OCI-LY7 (cell line): ENCODE results near the gene STAT2.

Experiments
- CTCF ChIP-seq: fragments of 200-600 bp; sonication (generic); conservative IDR thresholded peaks from 2 replicates; pipeline ENCODE4 v1.5.1; 2014; ENCODE audit warnings: mild to moderate bottlenecking, antibody characterized with exemption, low read length, moderate library complexity, mixed read lengths
- EZH2phosphoT487 ChIP-seq: fragments of 200-600 bp; sonication (generic); IDR thresholded peaks from 2 replicates; pipeline ENCODE4 v1.6.1; 2018; ENCODE audit warnings: low read depth, borderline replicate concordance, mild to moderate bottlenecking, mixed run types, antibody characterized with exemption, low read length, moderate library complexity, mixed read lengths

- TF ChIP-seq CTCF (no peak), EZH2phosphoT487 (no peak)
Observed at GRCh38 chr12:56408799-56409417, 49.0 kb upstream of the STAT2 start.
